NCI-H526 (cell line): Measurements from ENCODE around the gene RASSF5.
A peak's percentile ranks its signal among the peaks of the same experiment; 100 is the strongest.

ENCODE experiments used
- DNase-seq, 2 experiments: peaks; one replicate each; lab custom pipeline; 2025; lab: John Stamatoyannopoulos, UW

The RASSF5 gene

GRCh38 chr1:206635080-206635977 is 128.0 kb downstream of the RASSF5 start, which contains the start of gene DYRK3:
TSS of gene DYRK3 (plus strand) at chr1:206635536. CDS start at chr1:206635704, 168 bp downstream.
- DNase-seq = peak; percentile 68 to 91

- DNase-seq = peak in 1 of 2 experiments; percentile 47
Observed at GRCh38 chr1:206635978-206636345, 128.6 kb downstream of the RASSF5 start.

GRCh38 chr1:206636671-206637070 is 129.3 kb downstream of the RASSF5 start:
- no peak for DNase-seq

GRCh38 chr1:206637605-206638004 is 130.3 kb downstream of the RASSF5 start:
- DNase-seq = no peak
